IPS DF 6.9 (cell line): ENCODE results near the gene SERPINE2.
A peak's percentile ranks its signal among the peaks of the same experiment; 100 is the strongest.

Source experiments
- DNase-seq: peaks from one replicate; pipeline ENCODE4 v3.0.0-alpha.2; 2013; ENCODE audit warnings: low read depth, low spot score
- H3K27ac ChIP-seq: one replicate; pipeline ENCODE4 v1.5.1; 2013; ENCODE audit warnings: low read length, control low read depth
- H3K27me3 ChIP-seq: 2 replicates; pipeline ENCODE4 v1.6.1; 2013; ENCODE audit warnings: mild to moderate bottlenecking, low read length; ENCODE audit not compliant: control insufficient read depth, insufficient read depth
- H3K36me3 ChIP-seq: 2 replicates; pipeline ENCODE4 v1.6.1; 2013; ENCODE audit warnings: low read length; ENCODE audit not compliant: control insufficient read depth, insufficient read depth
- H3K4me1 ChIP-seq: 2 replicates; pipeline ENCODE4 v1.6.1; 2013; ENCODE audit warnings: low read length; ENCODE audit not compliant: control insufficient read depth, insufficient read depth
- H3K4me3 ChIP-seq: 2 replicates; pipeline ENCODE4 v1.5.1; 2013; ENCODE audit warnings: mild to moderate bottlenecking, low read length
- H3K9me3 ChIP-seq: 2 replicates; pipeline ENCODE4 v1.6.1; 2013; ENCODE audit warnings: low read length, inconsistent platforms; ENCODE audit not compliant: control insufficient read depth, insufficient read depth
- WGBS: extraction: QIAGEN DNeasy Blood & Tissue Kit; methylation state at CpG from one replicate; pipeline ENCODE4 v1.1.7; 2013; ENCODE audit warnings: mixed read lengths, missing lambda C conversion rate; ENCODE audit not compliant: insufficient read length, insufficient coverage; 5-methylcytosine and 5-hydroxymethylcytosine counted together

The SERPINE2 gene

DNA sequence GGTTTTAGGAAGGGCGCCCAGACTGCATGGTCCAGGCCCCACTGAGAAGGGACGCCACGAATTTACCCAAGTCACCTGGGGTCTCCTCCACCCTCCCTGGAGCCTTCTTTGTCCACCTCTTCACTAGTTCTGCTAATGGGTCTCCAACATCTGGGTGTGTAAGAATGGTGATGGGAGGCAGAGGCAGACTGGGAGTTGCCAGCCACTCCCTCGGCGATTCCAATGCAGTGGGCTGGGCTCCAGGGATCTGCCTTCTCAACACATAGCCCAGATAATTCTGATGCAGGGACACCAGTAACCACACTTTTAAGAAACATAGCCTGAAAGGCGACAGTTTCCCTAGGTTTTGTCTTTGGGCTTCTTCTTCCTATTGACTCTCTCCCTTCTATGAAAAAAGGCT lies 42.7 kb downstream of the SERPINE2 start:
- WGBS = no CpG with 5 or more reads among the region's 6 CpGs
- DNase-seq = no peak
- Histone ChIP-seq H3K9me3 (no peaks in the 10 kb centered on the region), H3K27ac (no peak overlapping the region), H3K27me3 (no peaks in the 10 kb centered on the region), H3K4me3 (no peak overlapping the region), H3K4me1 (no peaks in the 10 kb centered on the region), H3K36me3 (no peaks in the 10 kb centered on the region)

DNA sequence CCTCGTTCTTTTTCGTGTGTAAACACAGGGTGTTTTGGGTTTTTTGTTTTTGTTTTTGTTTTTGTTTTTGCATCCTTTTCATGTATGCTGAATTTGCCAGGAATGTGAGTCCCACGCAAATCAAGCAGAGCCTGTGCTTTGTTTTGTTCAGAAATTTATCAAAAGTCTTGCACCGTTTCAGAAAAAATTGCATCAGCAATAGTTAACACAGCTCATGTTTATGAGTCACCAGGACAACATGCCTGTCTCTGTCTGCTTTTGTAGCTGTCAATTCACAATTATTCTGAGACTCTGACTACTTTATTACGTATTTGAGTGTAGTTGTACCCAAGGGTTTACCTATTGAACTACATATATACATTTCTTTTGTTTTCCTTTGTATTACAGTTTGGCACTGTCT lies 43.5 kb downstream of the SERPINE2 start:
- Histone ChIP-seq H3K27ac (no peak overlapping the region), H3K27me3 (no peaks in the 10 kb centered on the region), H3K4me3 (no peak overlapping the region), H3K9me3 (no peaks in the 10 kb centered on the region), H3K4me1 (no peaks in the 10 kb centered on the region), H3K36me3 (no peaks in the 10 kb centered on the region)
- no peak for DNase-seq
- no CpG with 5 or more reads among the region's 5 CpGs for WGBS

GRCh38 chr2:223994562-223995162 lies 44.4 kb downstream of the SERPINE2 start:
- Histone ChIP-seq H3K9me3 (no peaks in the 10 kb centered on the region), H3K4me1 (no peaks in the 10 kb centered on the region), H3K27me3 (no peaks in the 10 kb centered on the region), H3K27ac (no peak overlapping the region), H3K4me3 (no peak overlapping the region), H3K36me3 (no peaks in the 10 kb centered on the region)
- WGBS = no CpG with 5 or more reads among the region's 4 CpGs
- no peak for DNase-seq

- H3K36me3 ChIP-seq = no peaks in the 10 kb centered on the region
- no peaks in the 10 kb centered on the region for H3K4me1 ChIP-seq
- WGBS = no CpG with 5 or more reads among the region's 5 CpGs
- peak; percentile 50 for DNase-seq
- H3K27me3 ChIP-seq = no peaks in the 10 kb centered on the region
- no peaks in the 10 kb centered on the region for H3K9me3 ChIP-seq
- no peak overlapping the region for H3K4me3 ChIP-seq
- H3K27ac ChIP-seq = no peak overlapping the region
These were observed 45.4 kb downstream of the SERPINE2 start for GRCh38 chr2:223993634-223994232.

- H3K36me3 ChIP-seq = no peaks in the 10 kb centered on the region
- no peak overlapping the region for H3K4me3 ChIP-seq
- H3K4me1 ChIP-seq = no peaks in the 10 kb centered on the region
- DNase-seq = no peak
- H3K9me3 ChIP-seq = no peaks in the 10 kb centered on the region
- H3K27me3 ChIP-seq = no peaks in the 10 kb centered on the region
- no peak overlapping the region for H3K27ac ChIP-seq
- WGBS = no CpG with 5 or more reads among the region's 12 CpGs
These were observed 47.5 kb downstream of the SERPINE2 start for GRCh38 chr2:223991611-223992010.

DNA sequence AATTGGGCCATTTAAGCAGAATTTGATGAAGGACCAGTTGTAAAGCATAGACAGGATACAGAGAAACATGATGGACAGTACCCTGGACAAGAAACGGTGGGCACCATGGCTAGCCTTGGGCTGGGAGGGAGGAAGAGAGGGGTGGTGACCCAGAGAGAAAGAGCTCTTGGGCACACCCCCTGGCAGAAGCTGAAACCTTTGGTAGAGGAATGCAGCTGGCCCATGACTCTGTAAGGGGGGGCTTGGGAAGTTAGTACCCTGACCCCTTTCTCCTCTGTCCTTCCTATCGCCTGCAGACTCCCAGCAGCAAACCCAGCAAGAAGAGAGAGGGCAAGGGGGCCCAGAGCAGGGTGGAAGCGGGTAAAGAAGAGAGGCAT lies 49.2 kb downstream of the SERPINE2 start:
- DNase-seq = no peak
- WGBS = no CpG with 5 or more reads among the region's 3 CpGs
- Histone ChIP-seq H3K36me3 (no peaks in the 10 kb centered on the region), H3K9me3 (no peaks in the 10 kb centered on the region), H3K27ac (no peak overlapping the region), H3K4me1 (no peaks in the 10 kb centered on the region), H3K4me3 (no peak overlapping the region), H3K27me3 (no peaks in the 10 kb centered on the region)

DNA sequence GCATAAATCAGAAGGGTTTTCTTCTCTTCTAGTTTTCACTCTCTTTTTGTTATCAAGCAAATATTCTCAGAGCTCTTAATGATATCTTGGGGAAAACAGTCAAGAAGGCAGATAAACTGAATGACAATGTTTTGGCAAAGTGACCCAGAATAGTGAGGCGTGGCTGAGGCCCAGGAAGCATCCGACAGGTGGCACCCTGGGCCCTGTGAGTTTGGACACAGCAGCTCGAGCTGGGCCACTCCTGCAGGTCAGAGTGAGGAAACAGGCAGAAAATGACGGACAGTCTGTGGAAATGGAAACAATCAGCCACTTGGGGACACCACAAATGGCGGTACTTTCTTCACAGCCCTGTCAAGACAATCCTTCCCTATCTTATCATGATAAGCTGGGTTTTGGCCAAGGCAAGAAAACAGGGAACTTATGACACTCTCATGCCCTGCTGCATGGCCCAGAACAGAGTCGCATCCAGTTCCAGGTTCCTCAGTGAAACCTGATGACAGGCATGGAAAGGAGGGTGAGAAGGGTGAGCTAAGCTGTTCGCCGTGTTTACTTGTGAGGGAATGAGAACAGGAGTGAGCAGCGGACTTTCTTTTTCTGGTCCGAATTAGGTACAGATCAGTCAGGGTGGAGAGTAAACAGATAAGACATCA lies 49.8 kb downstream of the SERPINE2 start:
- Histone ChIP-seq H3K36me3 (no peaks in the 10 kb centered on the region), H3K4me1 (no peaks in the 10 kb centered on the region), H3K4me3 (no peak overlapping the region), H3K27me3 (no peaks in the 10 kb centered on the region), H3K27ac (no peak overlapping the region), H3K9me3 (no peaks in the 10 kb centered on the region)
- no peak for DNase-seq
- WGBS = no CpG with 5 or more reads among the region's 10 CpGs

DNA sequence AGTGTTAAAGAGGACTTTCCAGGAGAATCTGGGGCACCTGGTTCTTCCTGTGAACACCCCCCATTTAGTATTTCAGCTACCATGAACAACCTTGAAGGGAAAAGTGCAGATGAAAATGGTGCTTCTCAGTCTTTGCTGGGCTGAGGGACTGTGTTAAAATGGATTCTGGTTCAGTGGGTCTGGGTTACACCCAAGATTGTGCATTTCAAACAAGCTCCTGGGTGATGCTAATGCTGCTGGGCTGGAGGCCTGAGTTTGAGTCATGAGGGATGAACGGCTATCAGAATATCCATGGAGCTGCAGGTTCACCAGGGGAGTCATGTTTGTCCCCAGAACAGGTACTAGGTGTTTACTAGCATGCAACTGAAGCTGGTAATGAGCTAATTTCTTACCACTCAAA lies 57.8 kb downstream of the SERPINE2 start:
- H3K27ac ChIP-seq = no peak overlapping the region
- no peaks in the 10 kb centered on the region for H3K27me3 ChIP-seq
- no CpG with 5 or more reads among the region's 1 CpG for WGBS
- H3K9me3 ChIP-seq = no peaks in the 10 kb centered on the region
- no peak for DNase-seq
- H3K4me3 ChIP-seq = no peak overlapping the region
- H3K36me3 ChIP-seq = no peaks in the 10 kb centered on the region; the same call in 1 of the 2 replicates
- no peaks in the 10 kb centered on the region for H3K4me1 ChIP-seq

- H3K36me3 ChIP-seq = no peaks in the 10 kb centered on the region; the same call in 1 of the 2 replicates
- no peak overlapping the region for H3K4me3 ChIP-seq
- H3K27ac ChIP-seq = no peak overlapping the region
- H3K9me3 ChIP-seq = no peaks in the 10 kb centered on the region
- DNase-seq = no peak
- no CpG with 5 or more reads among the region's 4 CpGs for WGBS
- H3K27me3 ChIP-seq = no peaks in the 10 kb centered on the region
- no peaks in the 10 kb centered on the region for H3K4me1 ChIP-seq
These were observed 58.3 kb downstream of the SERPINE2 start for GRCh38 chr2:223980803-223981202.

GRCh38 chr2:223980397-223980735 lies 58.7 kb downstream of the SERPINE2 start:
- H3K9me3 ChIP-seq = no peaks in the 10 kb centered on the region

More at GRCh38 chr2:223980397-223980735, 58.7 kb downstream of the SERPINE2 start:
- H3K4me1 ChIP-seq = no peaks in the 10 kb centered on the region
- DNase-seq = no peak
- no peaks in the 10 kb centered on the region for H3K27me3 ChIP-seq
- H3K4me3 ChIP-seq = no peak overlapping the region
- no CpG with 5 or more reads among the region's 1 CpG for WGBS
- H3K36me3 ChIP-seq = no peaks in the 10 kb centered on the region; the same call in 1 of the 2 replicates
- H3K27ac ChIP-seq = no peak overlapping the region
